Islet precursor cell (in vitro differentiated cells): Measurements from ENCODE around the gene GTF3C1.

ENCODE experiments used
- DNase-seq: peaks from one replicate; pipeline ENCODE4 v3.0.0-alpha.2; 2018

GTF3C1 gene

DNA sequence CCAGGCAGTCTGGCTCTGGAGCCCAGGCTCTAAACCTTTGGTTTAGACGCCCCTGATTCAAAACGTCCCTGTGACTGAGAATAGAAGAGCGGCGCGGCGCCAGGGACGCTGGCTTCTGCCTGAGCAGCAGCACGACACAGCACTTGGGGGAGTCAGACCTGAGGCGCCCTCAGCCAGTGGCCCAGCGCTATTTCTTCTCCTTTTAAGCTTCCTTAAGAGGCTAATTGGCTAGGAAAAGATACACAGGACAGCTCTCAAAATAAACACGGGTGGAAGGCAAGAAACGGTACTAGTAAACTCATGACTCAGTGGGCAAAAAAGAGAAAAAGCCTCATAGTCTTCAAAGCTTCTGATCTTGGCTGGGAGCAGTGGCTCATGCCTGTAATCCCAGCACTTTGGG lies 34.9 kb downstream of the GTF3C1 start:
- DNase-seq = no peak

DNA sequence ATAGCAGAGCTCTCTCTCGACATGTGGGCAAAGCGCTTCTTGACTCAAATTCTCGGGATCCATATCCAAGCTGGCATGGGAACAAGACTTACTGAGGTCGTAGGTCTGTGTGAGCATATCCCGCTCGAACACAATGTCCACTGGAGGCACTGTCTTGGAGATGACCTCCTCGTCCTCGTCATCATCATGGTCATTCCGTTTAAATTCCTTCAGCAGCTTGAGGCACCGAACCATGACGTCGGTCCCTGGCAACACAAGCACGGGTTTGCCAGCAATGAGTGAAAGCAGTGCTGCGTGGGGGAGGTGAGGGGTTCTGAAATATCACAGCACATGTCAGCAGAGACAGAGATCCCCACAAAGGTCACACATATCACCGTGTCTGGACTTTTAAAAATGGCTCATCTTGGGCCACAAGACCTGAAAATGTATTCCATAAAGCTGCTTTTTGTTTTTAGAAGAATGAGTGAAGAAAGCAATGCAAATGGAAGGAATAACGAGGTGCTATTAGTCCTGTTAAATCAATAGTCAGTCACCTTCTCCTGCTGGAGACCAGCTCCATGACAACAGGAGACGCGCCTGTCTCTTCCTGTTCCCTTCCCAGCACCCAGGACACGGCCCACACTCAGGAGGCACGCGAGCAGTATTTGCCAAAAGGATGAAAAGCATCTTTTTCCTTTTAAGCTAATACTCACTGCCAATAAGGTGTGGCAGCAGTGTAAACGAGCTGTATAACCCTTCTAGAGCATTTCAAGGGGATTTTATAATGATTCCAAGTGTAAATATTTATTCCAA lies 37.9 kb downstream of the GTF3C1 start:
- DNase-seq = no peak

DNA sequence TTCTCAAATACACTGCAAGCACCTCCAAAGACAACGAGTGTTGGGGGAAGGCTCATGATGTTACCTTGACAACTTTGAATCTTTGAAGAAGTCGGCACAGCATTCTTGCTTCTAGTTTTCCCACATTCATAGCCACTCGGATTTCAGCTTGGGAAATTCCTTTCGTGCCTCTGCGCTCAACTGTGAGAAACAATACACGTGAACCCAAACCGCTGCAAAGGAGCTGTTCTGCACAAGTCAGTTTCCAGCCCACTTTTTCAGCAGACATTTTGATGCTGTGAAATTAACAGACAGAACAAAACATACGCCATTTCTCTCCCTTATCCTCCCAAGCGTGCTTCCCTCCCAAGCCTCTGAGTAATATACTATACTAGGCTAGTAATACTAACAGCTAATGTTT lies 41.2 kb downstream of the GTF3C1 start:
- no peak for DNase-seq

DNA sequence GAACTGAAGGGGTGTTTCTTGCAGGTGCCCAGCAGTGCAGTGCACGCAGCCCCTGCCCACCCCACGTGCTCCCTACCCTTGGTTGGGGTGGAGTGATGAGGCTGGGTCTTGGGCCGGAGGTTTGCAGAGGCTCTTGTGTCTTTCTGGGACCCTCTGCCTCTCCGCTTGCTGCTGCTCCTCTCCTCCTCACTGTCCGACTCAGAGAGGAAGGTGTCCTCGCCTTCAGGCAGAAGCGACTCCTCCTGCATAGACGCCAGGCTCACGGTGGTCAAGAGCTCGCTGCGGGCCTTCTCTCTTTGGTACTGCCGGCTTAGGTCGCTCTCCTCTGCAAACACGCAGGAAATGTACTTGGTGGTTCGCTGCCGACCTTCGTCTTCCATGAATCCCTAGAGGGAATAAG lies 42.9 kb downstream of the GTF3C1 start:
- no peak for DNase-seq

DNA sequence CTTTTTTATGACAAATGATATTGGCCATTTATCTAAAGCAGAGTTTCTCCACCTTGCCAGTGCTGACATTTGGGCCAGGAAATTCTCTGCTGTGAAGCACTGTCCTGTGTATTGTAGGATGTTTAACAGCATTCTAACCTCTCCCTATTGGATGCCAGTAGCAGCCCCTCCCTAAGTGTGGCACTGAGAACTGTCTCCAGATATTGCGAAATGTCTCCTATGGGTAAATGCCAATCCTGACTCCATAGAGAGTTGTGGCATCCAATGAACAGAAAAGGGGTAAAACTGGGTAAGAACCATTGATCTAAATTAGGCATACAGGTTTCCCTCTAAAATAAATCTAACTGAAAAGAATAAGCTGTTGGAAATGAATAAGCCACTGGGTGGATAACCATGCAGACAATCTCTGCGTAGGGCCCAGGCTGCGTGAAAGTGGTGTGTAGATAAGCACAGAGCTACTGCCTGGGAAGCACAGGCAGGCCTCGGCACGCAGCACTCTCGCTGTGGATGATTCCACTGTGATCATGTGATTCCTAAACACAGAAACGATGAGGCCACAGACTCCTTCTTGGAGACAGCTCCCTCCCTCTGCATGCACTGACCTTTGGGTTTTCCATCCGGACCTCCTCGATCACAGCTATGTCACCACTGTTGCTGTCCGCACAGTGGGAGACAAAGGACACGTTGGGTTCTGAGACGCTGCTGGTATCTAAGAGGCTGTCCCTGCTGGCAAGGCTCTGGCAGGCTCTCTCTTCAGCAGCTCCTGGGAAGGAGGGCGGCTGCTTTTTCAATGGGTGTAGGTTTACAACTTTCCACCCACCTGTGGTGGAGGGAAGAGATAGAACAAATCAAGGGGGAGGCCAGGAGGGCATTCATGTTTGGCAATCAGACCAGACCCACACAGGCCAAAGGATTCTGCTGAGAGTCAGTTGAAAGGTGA lies 44.1 kb downstream of the GTF3C1 start:
- no peak for DNase-seq

DNA sequence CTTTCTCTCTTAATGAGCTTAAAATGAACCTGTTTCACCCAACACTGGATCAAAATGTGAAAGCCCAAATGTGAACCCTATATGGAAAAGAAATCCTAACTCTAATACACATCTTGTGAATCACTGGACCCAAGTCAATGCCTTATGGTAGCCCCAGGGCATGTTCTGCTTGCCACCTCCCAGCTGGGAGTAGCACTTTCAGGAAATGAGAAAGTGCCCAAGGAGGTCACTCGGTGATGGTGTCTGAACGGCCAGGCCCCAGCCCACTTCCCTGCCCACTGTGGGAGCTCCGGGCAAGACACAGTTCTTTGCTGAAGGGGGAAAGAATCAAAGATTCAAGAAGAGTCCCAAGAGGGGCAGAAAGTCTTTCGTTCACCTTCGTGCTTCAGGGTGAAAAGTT lies 46.1 kb downstream of the GTF3C1 start:
- DNase-seq = no peak

DNA sequence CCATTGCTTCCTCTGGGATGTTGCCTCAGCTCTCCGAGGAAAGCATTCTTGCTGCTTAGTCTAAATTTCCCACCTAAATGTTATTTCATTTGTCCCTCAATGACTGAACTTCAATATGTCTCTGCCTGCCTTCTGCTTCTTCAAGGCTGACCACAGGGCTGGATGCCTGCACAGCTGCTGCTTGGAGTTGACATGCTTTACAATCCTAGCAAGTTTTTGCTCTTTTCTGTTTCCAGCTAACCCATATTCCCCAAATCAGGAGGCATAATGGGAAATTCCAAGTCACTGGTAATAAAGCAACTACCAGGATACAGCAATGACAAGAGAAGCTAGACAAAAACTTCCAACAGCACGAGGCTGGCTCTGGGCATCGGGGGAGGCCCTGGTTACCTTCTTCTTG lies 48.9 kb downstream of the GTF3C1 start:
- DNase-seq = no peak

DNA sequence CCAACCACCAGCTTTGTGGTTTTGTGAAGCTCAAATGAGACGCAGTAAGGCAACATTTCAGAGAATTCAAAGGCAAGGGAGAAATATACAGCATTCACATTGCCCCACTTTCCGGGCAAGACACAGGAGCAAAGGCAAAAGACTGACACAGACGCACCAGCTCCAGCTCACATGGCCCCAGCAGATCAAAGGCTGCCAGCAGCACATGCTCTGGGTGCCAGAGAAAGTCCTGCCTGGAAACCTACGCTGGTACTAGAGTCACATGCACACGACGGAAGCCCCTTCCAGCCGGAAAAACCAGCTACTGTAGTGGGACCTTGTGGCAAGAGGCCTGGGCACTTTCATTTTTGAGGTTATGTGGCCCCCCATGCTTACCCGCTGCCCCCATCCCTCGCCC lies 50.1 kb downstream of the GTF3C1 start:
- no peak for DNase-seq

DNA sequence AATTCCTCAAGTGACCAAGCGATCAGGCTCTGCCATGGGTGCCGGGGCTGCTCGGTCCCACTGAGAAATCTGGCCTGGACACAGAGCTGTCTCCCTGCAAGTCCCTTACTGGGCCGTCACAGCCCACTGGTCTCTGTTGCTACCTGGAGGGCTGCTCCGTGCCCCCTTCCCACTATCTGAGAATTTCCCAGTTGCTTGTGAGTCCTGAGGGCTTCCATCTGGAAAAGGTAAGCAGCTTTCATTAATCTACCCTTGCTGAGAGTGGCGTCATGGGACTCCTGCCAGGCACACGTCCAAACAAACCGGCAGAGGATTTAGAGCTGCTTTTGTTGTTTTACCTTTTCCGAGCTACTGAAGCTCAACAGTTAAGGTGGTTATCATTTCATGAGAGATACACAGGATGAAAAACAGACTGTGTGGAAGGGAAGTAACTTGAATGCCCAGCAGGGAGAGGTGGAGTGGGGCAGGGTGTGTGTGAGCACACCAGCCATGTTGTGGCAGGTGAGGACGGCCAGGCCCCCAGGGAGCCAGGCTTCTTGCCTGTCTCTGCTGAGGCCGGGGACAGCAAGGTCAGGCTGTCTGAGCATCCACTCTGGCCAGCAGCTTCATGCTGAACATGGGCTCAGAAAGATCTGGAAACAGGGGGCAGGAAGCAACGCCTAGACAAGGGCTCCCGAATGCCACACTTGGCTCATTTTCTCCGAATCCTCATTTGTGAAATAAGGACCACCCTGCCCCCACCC lies 50.6 kb downstream of the GTF3C1 start:
- DNase-seq = no peak

DNA sequence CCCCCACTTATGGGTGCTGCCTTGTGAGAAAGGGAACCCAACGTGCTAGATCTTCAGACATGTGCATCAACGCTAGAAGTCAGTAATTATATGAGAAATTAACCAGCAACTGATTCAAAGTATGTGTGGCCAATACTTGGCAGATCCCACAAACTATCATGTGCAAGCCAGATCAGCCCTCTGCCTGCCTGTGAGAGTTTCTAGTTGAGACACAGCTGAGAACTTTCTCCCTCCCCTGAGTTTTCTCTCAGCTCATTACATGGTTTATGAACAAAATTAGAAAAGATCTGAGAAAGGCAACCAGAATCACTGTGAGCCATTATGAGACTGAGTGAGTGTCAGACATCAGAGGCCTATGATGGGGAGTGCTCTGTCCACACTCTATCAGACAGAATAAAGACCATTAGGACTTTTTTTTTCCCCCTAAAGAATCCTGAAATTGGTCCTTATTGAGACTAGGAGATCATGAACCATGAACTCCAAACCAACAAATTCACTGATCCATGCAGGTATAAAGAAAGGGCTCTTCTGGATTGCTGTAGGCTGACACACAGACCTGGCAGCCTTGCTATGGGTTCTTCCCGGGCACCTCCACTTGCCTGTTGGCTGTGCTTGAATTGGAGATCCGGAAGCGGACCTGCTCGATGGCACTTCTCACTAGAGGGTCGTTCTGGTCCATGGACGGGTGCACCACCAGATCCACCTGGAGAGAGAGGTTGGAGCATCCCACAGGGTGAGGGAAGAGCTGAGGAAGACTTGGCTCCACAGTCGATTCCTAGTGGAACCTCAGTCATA lies 51.5 kb downstream of the GTF3C1 start:
- DNase-seq = no peak

DNA sequence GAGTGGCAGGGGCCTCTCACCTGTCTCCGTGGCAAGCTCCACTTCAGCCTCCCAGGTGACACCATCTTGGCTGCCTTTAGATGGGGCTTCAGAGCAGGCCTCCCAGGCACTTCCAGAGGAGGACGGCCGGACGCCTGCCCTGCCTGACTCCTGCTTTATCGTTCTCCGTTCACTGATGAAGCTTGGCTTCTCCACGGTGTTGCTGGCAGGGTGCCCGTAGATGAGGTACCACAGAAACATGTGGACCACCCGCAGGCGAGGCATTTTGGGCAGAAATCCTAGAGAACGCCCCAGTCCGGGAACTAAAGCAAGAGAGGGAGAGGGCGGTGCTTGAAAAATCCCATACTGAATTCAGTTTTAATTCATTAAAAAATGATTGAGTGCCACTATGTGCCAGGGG lies 54.5 kb downstream of the GTF3C1 start:
- no peak for DNase-seq

DNA sequence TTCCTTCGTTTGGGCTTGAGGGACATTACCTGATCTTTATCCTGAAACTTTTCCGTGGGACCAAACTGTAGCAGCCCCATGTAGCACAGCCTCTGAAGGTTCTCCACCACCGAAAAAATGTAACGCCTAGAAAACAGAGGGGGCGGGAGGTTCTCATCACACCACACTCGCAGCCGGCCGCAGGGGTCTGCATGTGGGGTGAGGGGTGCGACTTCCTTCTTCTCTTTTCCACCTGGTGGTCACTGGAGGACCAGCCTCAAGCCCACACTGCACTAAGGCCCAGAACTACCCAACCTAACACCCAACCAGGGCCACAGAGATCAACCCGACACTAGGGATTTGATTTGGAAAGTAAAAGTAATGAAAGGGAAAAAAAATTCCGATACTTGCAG lies 57.1 kb downstream of the GTF3C1 start:
- no peak for DNase-seq

DNA sequence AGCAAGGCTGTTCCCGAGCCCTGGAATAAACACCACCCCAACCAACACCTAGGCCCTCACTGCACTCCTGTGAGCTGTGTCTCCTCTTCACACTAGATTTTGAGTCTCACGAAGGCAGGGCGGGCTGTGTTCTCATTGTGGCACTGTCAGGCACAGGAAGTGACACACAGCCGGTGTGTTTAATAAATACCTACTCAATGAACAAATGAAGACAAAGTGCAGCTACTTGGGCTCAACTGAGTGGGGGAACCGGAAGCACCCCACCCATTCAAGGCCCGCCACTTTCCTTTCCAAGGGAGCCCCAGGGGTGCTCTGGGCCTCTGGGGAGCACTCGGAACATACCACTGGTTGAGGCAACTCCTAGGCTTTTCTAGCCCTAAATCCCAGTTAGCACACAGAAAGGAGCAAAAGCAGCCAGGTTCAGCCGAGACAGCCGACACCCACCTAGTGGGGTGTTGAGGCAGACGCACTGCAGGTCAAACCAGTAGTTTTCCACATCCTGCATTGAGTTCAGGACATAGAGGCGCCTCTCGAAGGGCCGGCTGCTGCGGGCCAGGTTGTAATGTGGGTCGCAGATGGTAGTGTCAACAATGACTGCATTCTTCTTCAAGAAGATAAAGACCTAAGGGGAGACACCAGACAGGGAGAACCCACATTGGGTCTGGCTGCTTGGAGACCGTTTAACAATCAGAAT lies 57.7 kb downstream of the GTF3C1 start:
- peak; percentile 73 for DNase-seq

DNA sequence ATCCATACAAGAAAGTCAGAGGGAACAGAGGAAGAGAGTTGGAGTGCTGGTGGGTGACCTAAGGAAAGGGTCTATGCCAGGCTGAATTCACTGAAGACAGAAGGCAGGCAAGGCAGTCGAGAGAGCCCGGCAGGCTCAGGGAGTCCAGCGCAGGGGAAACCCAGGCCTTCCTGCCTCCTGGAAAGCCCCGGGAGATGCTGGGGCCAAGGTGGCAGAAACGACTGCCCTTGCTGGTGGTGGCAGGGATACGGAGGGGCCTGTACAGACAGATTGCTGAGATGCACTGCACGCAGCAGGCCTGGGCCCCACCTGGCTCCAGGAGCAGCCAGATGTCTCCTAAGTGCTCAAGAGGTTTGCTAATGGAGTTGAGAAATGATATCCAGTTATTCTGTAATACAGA lies 59.8 kb downstream of the GTF3C1 start:
- DNase-seq = no peak

DNA sequence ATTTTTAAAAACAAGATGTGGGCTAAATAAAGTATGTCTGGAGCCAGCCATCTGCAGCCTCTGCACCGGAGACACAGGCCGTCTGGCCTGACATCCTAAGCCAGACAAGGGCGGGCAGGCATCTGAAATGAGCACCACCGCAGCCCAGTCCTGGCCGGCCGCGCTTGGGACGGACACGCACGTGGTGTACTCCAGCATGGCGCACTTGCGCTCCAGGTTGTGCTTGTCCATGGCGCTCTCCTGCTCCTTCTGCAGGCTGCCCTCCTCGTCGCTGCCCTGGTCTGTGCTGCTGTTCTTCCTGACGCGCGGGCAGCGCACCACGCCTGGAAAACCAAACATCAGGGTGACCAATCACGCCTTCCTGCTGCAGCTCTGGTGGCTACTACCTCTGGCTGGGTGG lies 60.3 kb downstream of the GTF3C1 start:
- no peak for DNase-seq

DNA sequence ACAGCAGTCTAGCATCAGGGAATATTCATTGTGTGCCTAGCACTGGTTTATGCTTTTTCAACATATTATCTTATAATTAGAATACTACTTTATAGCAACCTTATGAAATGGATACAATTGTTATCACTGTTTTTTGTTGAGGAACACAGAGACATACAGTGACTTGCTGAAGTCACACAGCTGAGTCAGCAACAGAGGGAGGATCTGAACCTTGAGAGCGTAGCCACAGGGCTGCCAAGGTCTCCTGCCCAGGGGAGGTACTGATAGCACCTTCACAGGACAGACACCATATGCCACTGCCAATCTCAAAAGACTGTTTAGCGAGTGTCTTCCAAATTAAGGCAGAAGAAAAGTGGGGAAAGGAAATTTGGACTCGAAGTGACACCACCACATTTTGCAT lies 63.0 kb downstream of the GTF3C1 start:
- no peak for DNase-seq

DNA sequence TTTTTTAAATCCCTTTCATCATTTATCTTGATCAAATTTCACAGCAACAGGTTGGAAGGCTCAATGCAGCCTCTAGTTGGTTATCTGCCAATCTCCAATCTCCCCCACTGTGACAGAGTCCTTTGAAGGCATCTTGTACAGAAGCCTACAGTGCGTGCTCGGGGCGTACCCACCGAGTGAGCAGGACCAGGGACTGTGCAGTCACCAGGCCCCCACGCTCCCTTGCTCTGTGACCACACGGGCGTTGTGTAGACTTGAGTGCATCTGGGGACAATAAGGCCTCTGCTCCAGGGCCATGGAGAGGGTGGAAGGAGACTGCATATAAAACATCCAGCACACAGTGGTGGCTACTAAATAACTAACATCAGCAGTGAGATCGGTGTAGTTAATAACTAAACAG lies 63.4 kb downstream of the GTF3C1 start:
- no peak for DNase-seq

DNA sequence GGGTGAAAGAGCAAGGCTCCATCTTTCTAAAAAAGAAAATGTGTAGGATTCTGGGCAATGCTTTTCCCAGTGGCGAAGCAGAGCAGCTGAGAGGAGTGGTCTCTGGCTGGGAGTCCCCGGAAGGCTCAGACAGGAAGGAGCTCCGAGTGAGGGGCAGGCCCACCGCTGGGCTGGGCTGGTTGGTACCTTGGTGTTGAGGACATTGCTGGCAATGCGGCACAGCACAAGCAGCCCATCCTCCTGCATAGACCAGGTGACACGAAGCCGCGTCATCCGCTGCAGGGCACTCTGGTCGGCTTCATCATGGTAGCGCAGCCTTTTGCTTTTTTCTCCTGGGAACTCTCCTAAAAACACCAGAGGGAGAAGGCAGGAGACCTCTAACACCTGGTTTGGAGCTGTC lies 63.9 kb downstream of the GTF3C1 start:
- no peak for DNase-seq

DNA sequence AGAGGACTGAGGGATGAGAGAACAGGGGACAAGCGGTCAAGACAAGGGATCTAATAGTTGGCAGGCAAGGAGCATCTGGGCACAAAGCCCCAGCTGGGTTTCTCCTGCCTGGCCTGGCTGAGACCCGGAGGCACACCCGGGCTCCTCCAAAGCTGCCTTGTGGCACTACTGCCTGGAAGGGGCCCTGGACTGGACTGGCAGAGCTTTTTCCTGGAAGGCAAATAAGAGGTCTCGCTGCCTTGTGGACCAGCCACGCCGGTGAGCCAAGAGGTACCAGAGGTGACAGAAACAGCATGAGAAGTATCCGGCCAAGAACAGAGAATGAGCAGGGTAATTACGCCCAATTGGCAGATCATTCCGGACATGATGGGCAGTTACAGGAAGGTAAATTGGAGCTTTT lies 64.6 kb downstream of the GTF3C1 start:
- no peak for DNase-seq

DNA sequence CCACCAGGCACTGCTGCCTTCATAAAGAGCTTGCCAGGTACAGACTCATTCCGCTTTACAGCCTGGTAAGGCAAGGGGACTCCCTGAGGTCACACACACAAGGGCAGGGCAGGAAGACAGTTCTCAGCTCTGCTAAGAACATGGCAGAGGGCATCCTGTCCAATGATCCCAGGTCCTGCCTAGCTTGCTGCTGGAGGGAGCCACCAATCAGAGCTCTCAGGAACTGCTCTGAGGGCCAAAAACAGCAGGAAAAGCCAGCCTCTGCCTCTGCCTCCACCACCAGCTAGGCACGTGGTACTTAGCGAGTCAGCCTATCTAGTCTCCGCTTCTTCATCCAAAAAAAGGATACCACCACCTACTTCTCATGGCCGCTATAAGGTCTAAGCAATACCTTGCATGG lies 66.1 kb downstream of the GTF3C1 start:
- no peak for DNase-seq

DNA sequence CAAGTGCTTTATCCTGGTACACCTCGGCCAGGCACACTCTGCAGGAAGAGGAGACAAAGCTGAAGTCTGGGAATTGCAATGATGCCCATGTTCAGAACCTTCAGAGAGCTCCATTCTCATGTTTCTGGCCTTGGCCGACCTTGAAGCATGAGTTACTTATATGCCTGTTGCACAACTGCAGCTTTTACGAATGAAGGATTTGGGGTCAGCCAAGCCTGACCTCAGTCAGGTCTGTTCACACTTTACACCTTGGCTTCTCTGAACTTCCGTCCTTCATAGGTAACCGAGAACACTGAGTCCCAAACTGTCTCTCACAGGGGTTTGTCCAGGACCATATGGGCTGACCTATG lies 66.7 kb downstream of the GTF3C1 start:
- DNase-seq = no peak

DNA sequence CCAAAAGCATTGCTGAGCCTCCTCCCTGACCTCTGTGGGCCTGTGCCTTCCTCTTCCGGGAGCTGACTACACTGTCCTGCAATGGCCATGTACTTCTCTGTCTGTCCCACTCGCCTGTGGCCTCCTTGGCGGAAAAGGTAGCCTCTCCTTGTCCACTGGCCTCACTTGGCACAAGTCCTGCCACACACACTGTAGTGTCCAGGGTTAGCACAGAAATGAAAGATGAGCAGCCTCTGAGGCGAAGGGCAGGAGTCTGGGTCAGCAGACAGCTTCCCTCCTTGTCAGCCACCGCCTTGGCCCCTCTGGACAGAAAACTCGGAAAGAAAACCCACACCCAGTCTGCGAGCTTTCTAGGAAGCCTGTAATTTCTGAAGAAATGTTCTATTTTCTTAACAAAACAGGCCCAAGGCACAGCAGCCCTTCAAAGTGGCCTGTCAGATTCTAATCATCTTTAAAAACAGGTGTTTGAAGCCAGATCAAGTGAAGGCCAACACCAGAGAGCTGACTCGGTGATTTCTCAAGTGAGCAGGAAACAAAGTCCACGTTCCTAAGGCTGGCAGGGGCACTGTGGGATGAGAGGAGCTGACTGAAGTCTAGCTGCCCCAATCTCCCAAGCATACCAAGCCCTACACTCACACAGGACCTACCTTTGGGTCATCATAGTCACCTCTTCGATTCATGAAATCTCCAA lies 67.2 kb downstream of the GTF3C1 start:
- no peak for DNase-seq
